ENCODE results near the gene PTPRN2. TPM values are rescaled to one million over a fixed set of nuclear protein-coding genes. Genes with fewer than 3 reads are reported as not detected.

The PTPRN2 gene
- total and polyA plus RNA-seq, 2 experiments from 2014 or later: 0.28 TPM; not detected in 1

DNA sequence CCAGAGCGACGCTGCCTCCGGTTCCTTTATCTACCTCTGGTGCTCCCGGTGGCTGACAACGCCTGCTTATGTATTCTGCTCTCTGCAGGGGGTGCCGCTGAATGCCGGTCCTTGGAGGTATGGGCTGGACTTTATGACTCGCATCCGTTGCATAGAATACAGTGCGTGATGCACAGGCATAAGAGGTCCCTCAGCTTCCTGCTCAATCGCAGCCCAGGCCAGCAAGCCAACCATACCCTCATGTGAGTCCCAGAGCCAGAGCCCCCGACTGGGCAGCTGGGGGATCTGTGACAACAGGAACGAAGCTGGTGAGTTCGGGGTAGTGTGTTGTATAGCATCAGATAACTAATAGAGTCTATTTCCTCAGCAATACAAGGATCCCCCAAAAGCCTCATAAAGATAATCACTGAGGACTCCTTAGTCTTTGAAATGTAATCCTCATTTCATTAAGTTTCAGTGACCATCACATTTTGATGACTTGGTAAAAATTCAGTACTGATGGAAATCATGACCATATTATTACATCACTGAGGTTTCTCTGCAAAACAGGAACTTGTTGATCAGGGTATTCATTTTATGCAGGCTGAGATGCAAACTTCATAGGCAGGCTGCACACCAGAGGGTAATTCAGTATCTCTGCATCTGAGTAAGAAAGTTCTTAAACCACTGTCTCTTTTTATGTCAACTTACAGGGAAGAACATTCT lies 607.8 kb downstream of the PTPRN2 start:
- TF ChIP-seq, protein P1, sequence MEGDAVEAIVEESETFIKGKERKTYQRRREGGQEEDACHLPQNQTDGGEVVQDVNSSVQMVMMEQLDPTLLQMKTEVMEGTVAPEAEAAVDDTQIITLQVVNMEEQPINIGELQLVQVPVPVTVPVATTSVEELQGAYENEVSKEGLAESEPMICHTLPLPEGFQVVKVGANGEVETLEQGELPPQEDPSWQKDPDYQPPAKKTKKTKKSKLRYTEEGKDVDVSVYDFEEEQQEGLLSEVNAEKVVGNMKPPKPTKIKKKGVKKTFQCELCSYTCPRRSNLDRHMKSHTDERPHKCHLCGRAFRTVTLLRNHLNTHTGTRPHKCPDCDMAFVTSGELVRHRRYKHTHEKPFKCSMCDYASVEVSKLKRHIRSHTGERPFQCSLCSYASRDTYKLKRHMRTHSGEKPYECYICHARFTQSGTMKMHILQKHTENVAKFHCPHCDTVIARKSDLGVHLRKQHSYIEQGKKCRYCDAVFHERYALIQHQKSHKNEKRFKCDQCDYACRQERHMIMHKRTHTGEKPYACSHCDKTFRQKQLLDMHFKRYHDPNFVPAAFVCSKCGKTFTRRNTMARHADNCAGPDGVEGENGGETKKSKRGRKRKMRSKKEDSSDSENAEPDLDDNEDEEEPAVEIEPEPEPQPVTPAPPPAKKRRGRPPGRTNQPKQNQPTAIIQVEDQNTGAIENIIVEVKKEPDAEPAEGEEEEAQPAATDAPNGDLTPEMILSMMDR (IDR thresholded peaks at IDR 0.05; ENCODE audit: low read depth, low read length): no peak
- no peak overlapping the region for H3K27ac ChIP-seq
- DNase-seq (ENCODE audit: low read depth in 1 of 2, low spot score in 1 of 2): no peak

DNA sequence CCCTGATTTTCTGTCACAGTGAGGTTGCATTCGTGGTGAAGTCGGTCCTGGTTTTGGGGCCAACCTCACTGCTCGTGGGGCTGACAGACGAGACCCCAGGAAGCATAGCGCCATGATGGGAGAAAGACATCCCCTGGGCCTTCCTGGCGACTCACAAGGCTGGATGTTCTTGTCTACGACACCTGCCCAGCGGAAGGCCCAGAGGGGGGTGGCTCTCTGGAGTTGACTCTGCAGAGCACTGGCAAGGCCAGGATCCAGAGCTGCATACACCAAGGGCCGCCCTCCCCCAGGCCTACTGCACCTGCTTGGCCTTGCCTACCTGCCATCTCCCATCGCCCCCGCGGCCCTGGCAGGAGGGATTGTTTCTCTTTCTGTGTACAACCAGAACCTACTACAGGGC lies 608.9 kb downstream of the PTPRN2 start:
- Histone ChIP-seq H3K27ac (no peak overlapping the region), H3K4me3 (no peak overlapping the region)
- TF ChIP-seq, protein P1 (IDR thresholded peaks at IDR 0.05; ENCODE audit: low read depth, low read length): no peak

More for the DNA sequence above, 607.8 kb downstream of the PTPRN2 start:
- Histone ChIP-seq H3K27me3 (no peaks in the 10 kb centered on the region), H3K4me1 (ENCODE audit: low read depth) (no peaks in the 10 kb centered on the region), H3K36me3 (no peaks in the 10 kb centered on the region), H3K9me3 (ENCODE audit: low read depth) (no peaks in the 10 kb centered on the region), H3K4me3 (no peak overlapping the region)

DNA sequence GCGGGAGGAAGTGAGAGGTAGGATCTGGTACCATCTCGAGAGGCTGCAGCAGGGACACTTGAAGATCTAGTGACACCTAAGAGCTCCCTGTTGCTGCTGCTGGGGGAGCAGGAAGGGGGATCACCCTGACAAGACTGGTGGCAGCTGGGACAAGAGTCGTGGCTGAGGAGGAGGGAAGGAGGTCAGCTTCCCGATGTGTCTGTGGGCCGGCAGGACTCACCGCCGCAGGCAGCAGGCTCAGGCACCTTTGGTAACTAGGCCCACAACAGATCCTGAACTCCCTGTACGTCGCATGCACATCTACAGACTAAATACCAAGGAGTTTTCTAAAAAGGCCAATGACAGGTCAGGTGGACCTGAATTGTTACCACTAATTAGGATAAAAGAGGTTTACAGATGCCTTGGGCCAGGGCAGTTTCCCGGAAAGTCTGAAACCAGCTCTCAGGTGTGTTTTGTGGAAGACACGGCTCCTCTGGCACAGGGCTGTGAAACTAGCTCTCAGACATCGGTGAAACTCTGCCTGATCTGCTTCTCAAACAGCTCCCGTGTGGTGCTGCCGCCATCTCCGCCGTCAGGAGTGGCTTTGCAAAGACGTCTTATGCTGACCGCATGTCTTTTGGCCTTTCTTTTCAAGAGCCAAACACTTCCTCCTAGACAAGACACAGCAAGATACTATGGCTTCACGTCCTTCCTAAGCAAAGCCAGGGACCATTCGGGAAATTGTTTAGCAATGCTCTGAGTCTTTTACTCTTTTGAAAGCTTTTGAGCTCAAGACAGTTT lies 609.7 kb downstream of the PTPRN2 start:
- no peaks in the 10 kb centered on the region for H3K36me3 ChIP-seq
- no peaks in the 10 kb centered on the region for H3K27me3 ChIP-seq
- no peaks in the 10 kb centered on the region for H3K4me1 ChIP-seq (ENCODE audit: low read depth)
- H3K27ac ChIP-seq: no peak overlapping the region
- no peak overlapping the region for H3K4me3 ChIP-seq
- TF ChIP-seq, protein P1 (IDR thresholded peaks at IDR 0.05; ENCODE audit: low read depth, low read length): no peak
- H3K9me3 ChIP-seq (ENCODE audit: low read depth): no peaks in the 10 kb centered on the region
- DNase-seq (ENCODE audit: low read depth in 1 of 2, low spot score in 1 of 2): no peak

More for the DNA sequence above, 608.9 kb downstream of the PTPRN2 start:
- DNase-seq (ENCODE audit: low read depth in 1 of 2, low spot score in 1 of 2): no peak
- H3K36me3 ChIP-seq: no peaks in the 10 kb centered on the region
- H3K9me3 ChIP-seq (ENCODE audit: low read depth): no peaks in the 10 kb centered on the region
- H3K4me1 ChIP-seq (ENCODE audit: low read depth): no peaks in the 10 kb centered on the region
- H3K27me3 ChIP-seq: no peaks in the 10 kb centered on the region

DNA sequence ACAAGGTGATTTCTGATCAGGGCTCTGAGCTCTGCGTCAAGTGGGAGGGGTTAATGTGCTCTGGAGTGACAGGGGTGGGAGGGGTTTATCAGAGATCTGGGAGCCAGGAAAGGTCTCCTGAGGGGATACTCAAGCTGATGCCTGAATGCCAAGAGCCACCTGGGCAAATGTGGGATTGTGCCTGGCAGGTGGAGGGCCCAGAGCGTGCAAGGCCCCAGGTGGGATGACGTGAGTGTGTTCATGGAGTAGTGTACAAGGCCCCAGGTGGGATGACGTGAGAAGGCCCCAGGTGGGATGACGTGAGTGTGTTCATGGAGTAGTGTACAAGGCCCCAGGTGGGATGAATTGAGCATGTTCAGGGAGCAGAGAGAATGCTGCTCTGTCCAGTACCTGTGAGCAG lies 610.3 kb downstream of the PTPRN2 start:
- no peaks in the 10 kb centered on the region for H3K36me3 ChIP-seq
- no peak for DNase-seq (ENCODE audit: low read depth in 1 of 2, low spot score in 1 of 2)
- H3K4me3 ChIP-seq: no peak overlapping the region
- H3K4me1 ChIP-seq (ENCODE audit: low read depth): no peaks in the 10 kb centered on the region
- TF ChIP-seq, protein P1 (IDR thresholded peaks at IDR 0.05; ENCODE audit: low read depth, low read length): no peak
- no peaks in the 10 kb centered on the region for H3K9me3 ChIP-seq (ENCODE audit: low read depth)
- no peaks in the 10 kb centered on the region for H3K27me3 ChIP-seq
- no peak overlapping the region for H3K27ac ChIP-seq

DNA sequence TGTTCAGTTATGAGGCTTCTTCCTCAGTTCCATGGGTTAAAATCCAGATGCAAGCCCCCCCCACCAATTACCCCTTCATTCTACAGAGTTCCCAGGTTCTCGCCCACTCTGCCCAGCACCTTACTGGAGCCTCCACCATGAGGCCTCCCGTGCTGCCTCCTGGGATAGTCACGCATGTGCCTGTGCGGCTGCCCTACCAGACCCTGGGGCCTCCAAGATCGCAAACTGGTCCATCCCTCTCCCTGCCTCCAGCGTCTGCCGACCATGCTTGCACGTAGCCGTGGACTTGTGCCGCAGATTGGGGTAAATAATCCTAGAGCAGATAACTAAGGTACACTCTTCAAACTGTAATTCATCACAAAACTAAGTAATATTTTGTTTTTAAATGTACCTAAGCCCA lies 611.2 kb downstream of the PTPRN2 start:
- H3K4me1 ChIP-seq (ENCODE audit: low read depth): no peaks in the 10 kb centered on the region
- H3K36me3 ChIP-seq: no peaks in the 10 kb centered on the region
- TF ChIP-seq, protein P1 (IDR thresholded peaks at IDR 0.05; ENCODE audit: low read depth, low read length): no peak
- no peak for DNase-seq (ENCODE audit: low read depth in 1 of 2, low spot score in 1 of 2)
- H3K9me3 ChIP-seq (ENCODE audit: low read depth): no peaks in the 10 kb centered on the region
- no peak overlapping the region for H3K4me3 ChIP-seq
- H3K27me3 ChIP-seq: no peaks in the 10 kb centered on the region
- H3K27ac ChIP-seq: no peak overlapping the region

All from cardiac muscle cell (in vitro differentiated cells and primary cell).